Measurements from ENCODE around the gene DYNC2LI1. TPM values are rescaled to one million over a fixed set of nuclear protein-coding genes. Genes with fewer than 3 reads are reported as not detected.
"Not testable (repeated sequence)": the region's sequence is repeated elsewhere in the genome, so short reads cannot be mapped to it uniquely, and the experiment has no call there.

Gene DYNC2LI1
- total RNA-seq, 2 experiments from 2014 or later = 13.6 to 17.7 TPM

GRCh38 chr2:43725711-43726246, 48.1 kb upstream of the DYNC2LI1 start:
- Histone ChIP-seq H3K4me3 (ENCODE audit: low read depth, low read length, poor library complexity, severe bottlenecking) (no peak overlapping the region), H2AFZ (ENCODE audit: low read length) (no peak overlapping the region), H3K4me2 (ENCODE audit: low read length) (no peak overlapping the region), H3K79me2 (ENCODE audit: insufficient read depth, low read depth, low read length) (no peaks in the 10 kb centered on the region), H3K27ac (ENCODE audit: low read depth, low read length, poor library complexity, severe bottlenecking) (no peak overlapping the region), H3K36me3 (ENCODE audit: insufficient read depth, low read length) (no peaks in the 10 kb centered on the region), H4K20me1 (ENCODE audit: insufficient read depth, low read length) (no peaks in the 10 kb centered on the region), H3K9me2 (ENCODE audit: insufficient read depth, low read length) (no peaks in the 10 kb centered on the region), H3K9me3 (ENCODE audit: low read length) (no peaks in the 10 kb centered on the region), H3K4me1 (ENCODE audit: insufficient read depth, low read length, poor library complexity, severe bottlenecking) (no peaks in the 10 kb centered on the region)
- no peak for TF ChIP-seq CTCF (conservative IDR thresholded peaks at IDR 0.05; ENCODE audit: low read length)
- TF ChIP-seq EZH2phosphoT487 (IDR thresholded peaks at IDR 0.05; ENCODE audit: borderline replicate concordance, low read depth, low read length) = no peak
- CTCF ChIA-PET (ENCODE audit: unreplicated experiment) = no interaction called here
- POLR2A ChIA-PET = no interaction called here
- intact Hi-C loops (cut with micrococcal nuclease; ENCODE audit: unreplicated experiment) = no loop called here
- DNase-seq (ENCODE audit: low spot score) = no peak
- BruUV-seq (replicated peaks) = no TSS peak

GRCh38 chr2:43726961-43727633, 46.7 kb upstream of the DYNC2LI1 start:
- H3K9me3 ChIP-seq (ENCODE audit: low read length); POLR2A ChIA-PET; intact Hi-C loops (cut with micrococcal nuclease; ENCODE audit: unreplicated experiment); H3K4me2 ChIP-seq (ENCODE audit: low read length); H3K9me2 ChIP-seq (ENCODE audit: insufficient read depth, low read length); H2AFZ ChIP-seq (ENCODE audit: low read length); H3K4me1 ChIP-seq (ENCODE audit: insufficient read depth, low read length, poor library complexity, severe bottlenecking); H3K4me3 ChIP-seq (ENCODE audit: low read depth, low read length, poor library complexity, severe bottlenecking); H3K27ac ChIP-seq (ENCODE audit: low read depth, low read length, poor library complexity, severe bottlenecking); CTCF ChIA-PET (ENCODE audit: unreplicated experiment); H3K79me2 ChIP-seq (ENCODE audit: insufficient read depth, low read depth, low read length); H4K20me1 ChIP-seq (ENCODE audit: insufficient read depth, low read length); H3K36me3 ChIP-seq (ENCODE audit: insufficient read depth, low read length); DNase-seq (ENCODE audit: low spot score); BruUV-seq (replicated peaks): not testable (repeated sequence)

- ChIA-PET CTCF (ENCODE audit: unreplicated experiment) (no interaction called here), POLR2A (no interaction called here)
- H3K36me3 ChIP-seq (ENCODE audit: insufficient read depth, low read length) = no peaks in the 10 kb centered on the region
- no peak overlapping the region for H2AFZ ChIP-seq (ENCODE audit: low read length)
- H3K4me3 ChIP-seq (ENCODE audit: low read depth, low read length, poor library complexity, severe bottlenecking) = no peak overlapping the region
- no peaks in the 10 kb centered on the region for H3K9me2 ChIP-seq (ENCODE audit: insufficient read depth, low read length)
- no peak overlapping the region for H3K4me2 ChIP-seq (ENCODE audit: low read length)
- H4K20me1 ChIP-seq (ENCODE audit: insufficient read depth, low read length) = no peaks in the 10 kb centered on the region
- H3K9me3 ChIP-seq (ENCODE audit: low read length) = no peaks in the 10 kb centered on the region
- H3K27ac ChIP-seq (ENCODE audit: low read depth, low read length, poor library complexity, severe bottlenecking) = no peak overlapping the region
- no peaks in the 10 kb centered on the region for H3K4me1 ChIP-seq (ENCODE audit: insufficient read depth, low read length, poor library complexity, severe bottlenecking)
- TF ChIP-seq EZH2phosphoT487 (IDR thresholded peaks at IDR 0.05; ENCODE audit: borderline replicate concordance, low read depth, low read length) (no peak), CTCF (conservative IDR thresholded peaks at IDR 0.05; ENCODE audit: low read length) (no peak)
- BruUV-seq (replicated peaks) = no TSS peak
- H3K79me2 ChIP-seq (ENCODE audit: insufficient read depth, low read depth, low read length) = no peaks in the 10 kb centered on the region
- intact Hi-C loops (cut with micrococcal nuclease; ENCODE audit: unreplicated experiment) = no loop called here
- DNase-seq (ENCODE audit: low spot score) = no peak
Observed at GRCh38 chr2:43727634-43728014, 46.2 kb upstream of the DYNC2LI1 start.

Data from OCI-LY7 (cell line).